Measurements from ENCODE around the gene CRISP1.

DNA sequence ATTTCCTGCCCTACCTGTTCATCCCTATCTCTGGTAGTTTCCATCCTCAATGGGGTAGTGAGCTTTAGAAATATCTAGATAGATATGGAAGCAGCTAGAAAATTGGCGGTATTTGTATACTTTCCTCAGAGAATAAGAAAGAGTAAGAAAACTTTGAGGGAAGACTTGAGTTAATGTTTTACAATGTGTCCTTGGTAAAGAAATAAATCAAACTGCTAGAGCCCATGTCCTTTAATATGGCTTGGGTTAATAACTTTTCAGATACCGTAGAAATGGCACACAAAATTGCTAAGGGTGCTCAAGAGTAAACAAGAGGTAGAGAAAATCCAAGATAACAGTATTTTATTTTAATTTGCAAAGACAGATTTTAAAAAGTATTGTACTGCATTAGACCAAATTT lies 51.2 kb downstream of the CRISP1 start:
- no peak for TF ChIP-seq MAX (IDR thresholded peaks at IDR 0.05; ENCODE audit: insufficient read depth, insufficient read length)
- no peak for TF ChIP-seq POLR2AphosphoS5 (IDR thresholded peaks at IDR 0.05; ENCODE audit: insufficient read depth, low read depth, low read length)

Measured in endothelial cell of umbilical vein (primary cell).